AG04449 (cell line): ENCODE results near the gene SMC1B.
A peak's percentile ranks its signal among the peaks of the same experiment; 100 is the strongest.

Experiments used
- CTCF ChIA-PET: fragments of 350-600 bp; formaldehyde crosslinking; extraction: SDS; loops from one replicate; lab custom pipeline; 2021; ENCODE audit warnings: antibody characterized with exemption; lab: Yijun Ruan, JAX
- POLR2A ChIA-PET: fragments of 400-600, 350-600 bp; formaldehyde crosslinking; extraction: SDS; loops from one replicate; lab custom pipeline; 2020; ENCODE audit warnings: antibody characterized with exemption, inconsistent platforms; lab: Yijun Ruan, JAX
- DNase-seq: peaks from one replicate; pipeline ENCODE4 v3.0.0-alpha.2; 2010; ENCODE audit warnings: low read depth, low spot score
- H3K4me3 ChIP-seq: 2 replicates; pipeline ENCODE4 v1.5.1; 2011; ENCODE audit warnings: low read depth, mild to moderate bottlenecking, control low read depth, low read length
- CTCF ChIP-seq: IDR thresholded peaks from one replicate; pipeline ENCODE4 v1.5.1; 2011; ENCODE audit warnings: mild to moderate bottlenecking, moderate library complexity, low read length, control low read depth, inconsistent platforms; ENCODE audit not compliant: insufficient read depth; ENCODE audit errors: missing control alignments

SMC1B gene

GRCh38 chr22:45314054-45314721 is 99.2 kb downstream of the SMC1B start:
- ChIA-PET POLR2A (no interaction called here), CTCF (no interaction called here)
- DNase-seq = no peak
- H3K4me3 ChIP-seq = no peak overlapping the region
- TF ChIP-seq CTCF = no peak

GRCh38 chr22:45312856-45313255 is 100.5 kb downstream of the SMC1B start:
- POLR2A ChIA-PET = no interaction called here
- CTCF ChIA-PET = interaction anchor here (0.5 to 1.5 kb wide), 2 partner anchors 10 to 16 kb away, joined by 3 read pairs; no protein-coding TSS in a partner anchor
- H3K4me3 ChIP-seq = no peak overlapping the region
- TF ChIP-seq CTCF = no peak
- DNase-seq = no peak

- CTCF ChIA-PET = interaction anchor here (0.5 to 1.5 kb wide), 2 partner anchors 10 to 16 kb away, joined by 3 read pairs; no protein-coding TSS in a partner anchor
- H3K4me3 ChIP-seq = no peak overlapping the region
- no peak for DNase-seq
- no peak for TF ChIP-seq CTCF
- POLR2A ChIA-PET = no interaction called here
Observed at GRCh38 chr22:45312415-45312814, 101.0 kb downstream of the SMC1B start.

- no peak for DNase-seq
- H3K4me3 ChIP-seq = peak overlapping the region; percentile 78
- CTCF ChIA-PET = interaction anchor here (1.0 kb wide), 1 partner anchor 8 kb away, joined by 3 read pairs; no protein-coding TSS in a partner anchor
- POLR2A ChIA-PET = interaction anchor here (0.5 kb wide), 1 partner anchor 81 kb away, joined by 3 read pairs; no protein-coding TSS in a partner anchor
- TF ChIP-seq CTCF = no peak
Observed at GRCh38 chr22:45310977-45311531, 102.3 kb downstream of the SMC1B start.

- CTCF ChIA-PET = interaction anchor here (1.0 kb wide), 1 partner anchor 9 kb away, joined by 3 read pairs; no protein-coding TSS in a partner anchor
- POLR2A ChIA-PET = no interaction called here
- no peak for DNase-seq
Observed at GRCh38 chr22:45310331-45310976, 102.9 kb downstream of the SMC1B start.

More at GRCh38 chr22:45310331-45310976, 102.9 kb downstream of the SMC1B start:
- H3K4me3 ChIP-seq = peak overlapping the region; percentile 78
- TF ChIP-seq CTCF = no peak
